Stimulated activated CD8-positive, alpha-beta memory T cell treated with anti-CD3 and anti-CD28 coated beads, Interleukin-12 subunit alpha, Interleukin-12 subunit beta, amount 100 ng/mL, for 24 hours (primary cell): ENCODE measurements around the gene DCDC2C.
"Not testable (repeated sequence)": the region's sequence is repeated elsewhere in the genome, so short reads cannot be mapped to it uniquely, and the experiment has no call there.

Experiments
- DNase-seq: peaks from one replicate; pipeline ENCODE4 v3.0.0-alpha.2; 2020; ENCODE audit errors: extremely low read depth

DCDC2C gene

GRCh38 chr2:3771576-3771975 lies 68.2 kb downstream of the DCDC2C start:
- DNase-seq: no peak

GRCh38 chr2:3774336-3774735 lies 71.0 kb downstream of the DCDC2C start:
- no peak for DNase-seq

DNA sequence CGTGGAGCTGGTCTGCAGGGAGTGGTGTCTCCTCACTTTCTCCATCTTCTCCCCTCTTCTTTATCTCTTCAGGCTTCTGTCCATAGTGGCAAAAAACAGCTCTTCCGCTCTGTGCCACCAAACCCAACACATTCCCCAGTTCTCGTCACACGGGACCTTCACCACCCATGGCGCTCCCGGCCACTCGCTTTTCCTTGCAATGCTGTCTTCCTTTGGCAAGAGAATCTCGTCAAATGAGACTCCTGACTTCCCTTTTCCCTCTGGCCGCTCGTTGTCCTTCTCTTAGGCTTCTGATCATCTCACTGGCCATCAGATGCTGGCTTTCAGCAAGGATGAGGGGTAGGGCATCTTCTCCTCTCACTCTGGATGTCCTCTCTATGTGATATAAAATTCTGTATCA lies 72.9 kb downstream of the DCDC2C start:
- DNase-seq: no peak

- no peak for DNase-seq
These were observed 74.6 kb downstream of the DCDC2C start for GRCh38 chr2:3777966-3778365.

DNA sequence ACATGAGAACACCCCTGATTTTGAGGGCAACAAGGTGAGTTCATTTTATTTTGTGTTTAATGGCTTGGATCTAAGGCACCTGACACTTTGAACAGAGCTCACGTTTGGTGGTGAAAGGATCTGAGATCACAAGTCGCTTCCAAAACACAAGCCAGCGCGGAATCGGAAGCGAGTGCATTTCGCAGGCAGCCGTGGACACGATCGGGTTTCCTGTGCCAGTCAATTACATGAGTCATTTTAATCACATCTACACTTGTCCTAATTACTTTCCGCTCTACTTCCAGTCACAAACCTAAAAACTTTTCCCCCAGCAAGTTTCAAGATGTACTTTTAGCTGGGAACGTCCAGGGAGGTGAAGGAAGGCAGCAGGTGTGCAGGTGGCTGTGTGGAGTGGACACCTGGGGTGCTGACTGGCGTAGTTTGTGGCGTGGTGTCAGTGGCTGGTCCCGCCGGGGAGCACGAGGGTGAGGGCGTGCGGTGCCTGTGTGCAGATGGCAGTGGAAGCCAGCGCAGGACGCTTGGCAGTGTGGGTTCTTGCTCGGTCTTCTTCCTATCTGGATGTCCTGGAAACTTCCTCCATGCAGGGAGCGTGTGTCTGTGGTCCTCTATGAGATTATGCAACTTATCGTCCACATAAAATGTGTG lies 75.6 kb downstream of the DCDC2C start:
- DNase-seq: no peak

- no peak for DNase-seq
These were observed 76.2 kb downstream of the DCDC2C start for GRCh38 chr2:3779496-3780049.

DNA sequence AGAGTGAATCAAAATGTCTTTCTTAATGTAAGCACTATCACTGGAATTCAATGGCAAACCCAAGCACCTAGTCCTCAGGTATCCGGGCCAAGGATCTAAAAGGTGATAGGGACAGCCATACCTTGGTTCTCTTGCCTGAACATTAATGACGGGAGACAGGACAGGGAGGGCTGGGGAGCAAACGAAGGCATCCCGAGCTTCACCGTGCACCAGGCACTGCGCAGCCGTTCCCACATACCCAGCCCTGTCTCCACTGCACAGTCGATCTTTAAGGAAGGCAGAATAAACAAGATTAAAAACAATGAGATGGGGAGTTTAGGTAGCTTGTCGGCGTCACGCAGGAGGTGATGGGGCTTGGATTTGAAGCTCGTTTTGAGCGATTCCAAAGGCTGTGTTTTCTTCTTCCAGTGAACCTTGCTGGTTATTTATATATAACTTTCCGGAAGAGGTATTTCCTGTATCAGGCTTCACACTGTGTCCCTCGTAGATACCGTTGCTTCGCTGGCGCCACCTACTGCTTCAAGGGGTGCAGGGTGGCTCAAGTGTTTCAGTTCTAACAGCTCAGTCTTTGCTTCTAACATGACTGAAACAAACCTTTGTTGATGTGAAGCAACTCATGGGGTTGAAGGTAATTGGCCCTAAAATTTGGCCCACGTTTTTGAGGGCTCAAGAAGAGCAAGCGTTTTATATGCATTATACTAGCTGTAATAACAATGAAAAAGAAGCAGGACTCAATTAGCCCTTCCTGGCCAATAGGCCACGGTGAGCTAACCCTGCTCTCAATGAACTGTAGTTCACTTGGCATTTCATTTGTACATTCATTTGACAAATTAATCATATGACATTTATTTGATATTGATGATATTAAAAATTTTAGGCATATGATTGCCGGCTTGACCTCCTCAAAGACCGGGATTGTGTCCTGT lies 77.4 kb downstream of the DCDC2C start:
- DNase-seq: peak; percentile 5

GRCh38 chr2:3784731-3785130 lies 81.4 kb downstream of the DCDC2C start:
- DNase-seq: no peak

GRCh38 chr2:3785220-3785889 lies 82.0 kb downstream of the DCDC2C start:
- DNase-seq: no peak

- no peak for DNase-seq
These were observed 82.5 kb downstream of the DCDC2C start for GRCh38 chr2:3785890-3786273.

GRCh38 chr2:3787768-3788167 lies 84.4 kb downstream of the DCDC2C start:
- no peak for DNase-seq

DNA sequence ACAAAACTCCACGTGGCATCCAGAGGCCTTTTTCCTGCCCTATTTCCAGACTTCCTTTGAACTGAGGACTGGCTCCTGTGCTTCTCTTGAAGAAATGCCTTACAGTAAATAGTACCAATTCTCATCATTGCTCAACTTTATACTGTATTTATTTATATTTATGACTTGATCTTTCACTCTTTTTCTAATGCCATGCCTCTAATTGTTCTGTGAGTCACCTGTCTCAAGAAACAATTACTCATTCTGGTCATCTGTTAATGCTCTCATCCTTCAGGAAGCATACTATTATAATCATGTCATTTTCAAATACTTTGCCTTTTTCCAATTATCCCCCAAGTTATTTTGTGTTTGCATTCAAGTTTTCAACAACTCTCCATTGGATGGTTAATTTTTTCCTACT lies 85.9 kb downstream of the DCDC2C start:
- DNase-seq: no peak

DNA sequence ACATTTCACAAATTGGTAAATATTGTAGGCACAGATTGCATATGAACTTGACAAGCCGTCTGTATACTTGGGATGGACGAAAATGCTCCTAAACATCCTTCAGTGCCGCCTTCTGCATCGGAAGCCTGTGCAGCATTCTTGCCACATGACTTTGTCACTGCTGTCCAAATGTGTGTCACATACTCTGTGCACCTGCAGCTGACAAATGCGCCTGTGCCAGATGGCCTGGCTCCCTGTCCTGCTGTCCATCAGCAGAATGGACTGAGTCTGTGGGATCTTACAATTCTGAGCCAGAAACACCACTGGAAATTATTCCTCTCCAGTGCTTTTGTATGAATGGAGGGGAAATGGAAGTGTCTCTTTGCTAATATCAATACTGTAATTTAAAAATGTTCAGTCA lies 89.9 kb downstream of the DCDC2C start:
- DNase-seq: no peak

- no peak for DNase-seq
These were observed 98.1 kb downstream of the DCDC2C start for GRCh38 chr2:3801506-3801905.

GRCh38 chr2:3805201-3805939 lies 102.0 kb downstream of the DCDC2C start:
- DNase-seq: no peak

- DNase-seq: no peak
These were observed 102.8 kb downstream of the DCDC2C start for GRCh38 chr2:3806168-3806567.

GRCh38 chr2:3806730-3807129 lies 103.4 kb downstream of the DCDC2C start:
- DNase-seq: no peak

DNA sequence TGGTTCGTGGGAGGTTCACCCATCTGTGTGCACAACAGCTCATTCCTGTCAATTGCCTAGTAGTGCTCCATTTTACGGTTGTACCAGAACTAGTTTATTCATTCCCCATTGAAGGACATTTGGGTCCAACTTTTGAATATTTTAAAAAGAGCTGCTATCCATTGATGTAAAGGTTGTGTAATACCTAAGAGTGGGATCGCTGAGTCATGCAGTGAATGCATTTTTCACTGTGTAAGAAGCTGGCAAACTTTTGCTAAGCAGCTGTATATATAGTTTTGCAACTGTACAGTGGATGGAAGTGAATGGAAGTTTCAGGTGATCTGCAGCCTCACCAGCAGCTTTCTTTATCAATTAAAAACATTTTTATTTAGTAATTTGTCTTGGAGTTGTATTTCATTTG lies 104.5 kb downstream of the DCDC2C start:
- no peak for DNase-seq

DNA sequence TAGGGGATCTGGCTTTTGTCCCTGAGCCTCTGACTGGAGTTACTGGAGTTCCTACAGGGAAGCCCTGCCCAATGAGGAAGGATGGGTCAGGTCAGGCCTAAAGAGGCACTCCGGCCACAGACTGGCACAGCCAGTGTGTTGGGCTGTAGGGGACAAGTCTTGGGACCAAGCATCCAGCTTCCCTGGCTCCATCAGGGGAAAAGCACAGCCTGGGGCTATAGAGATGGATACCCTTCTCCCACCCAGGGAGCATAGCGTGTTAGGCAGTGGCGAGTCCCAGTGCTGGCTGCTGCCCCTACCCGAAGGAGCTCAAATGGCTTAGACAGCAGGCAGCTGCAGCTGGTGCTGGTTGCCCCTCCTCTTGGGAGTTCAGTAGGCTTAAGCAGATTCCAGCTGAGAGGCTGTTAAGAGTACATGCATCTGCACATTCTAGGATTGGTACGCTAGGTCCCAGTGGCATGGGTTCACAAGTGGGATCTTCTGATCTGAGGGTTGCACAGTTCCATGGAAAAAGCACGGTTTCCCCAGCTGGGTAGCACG lies 111.4 kb downstream of the DCDC2C start:
- DNase-seq: no peak

DNA sequence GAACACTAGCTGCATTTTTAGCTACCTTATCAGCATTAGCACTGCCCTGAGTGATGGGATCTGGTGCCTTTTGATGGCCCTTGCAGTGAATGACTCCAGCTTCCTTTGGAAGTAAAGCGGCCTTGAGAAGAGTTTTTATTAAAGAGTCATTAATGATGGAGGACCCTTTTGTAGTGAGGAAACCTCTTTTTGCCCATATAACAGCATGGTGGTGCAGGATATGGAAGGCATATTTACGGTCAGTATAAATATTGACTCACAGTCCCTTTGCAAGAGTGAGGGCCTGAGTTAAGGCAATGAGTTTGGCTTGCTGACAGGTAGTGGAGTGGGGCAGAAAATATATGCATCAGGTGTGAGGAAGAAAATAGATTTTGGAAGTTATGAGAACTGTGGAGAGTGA lies 113.8 kb downstream of the DCDC2C start:
- DNase-seq: not testable (repeated sequence)

DNA sequence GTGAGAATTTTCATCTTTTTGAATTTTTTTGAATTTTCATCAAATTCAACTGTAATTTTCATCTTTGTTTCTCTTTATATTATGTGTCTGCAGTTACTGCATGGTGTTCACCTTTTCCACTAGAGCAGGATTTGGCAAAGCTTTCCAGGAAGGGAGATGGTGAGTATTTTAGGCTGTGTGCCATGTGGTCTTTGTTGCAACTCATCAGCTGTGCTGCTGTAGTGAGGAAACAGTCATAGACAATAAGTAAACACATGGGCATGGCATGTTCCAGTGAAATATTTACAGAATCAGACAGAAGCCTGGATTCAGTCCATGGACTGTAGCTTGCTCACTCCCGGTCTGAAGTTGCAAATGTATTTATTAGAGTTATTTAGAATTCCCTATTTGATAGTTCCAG lies 120.4 kb downstream of the DCDC2C start:
- DNase-seq: no peak
